GM10266 (cell line): ENCODE results near the gene CCDC148.

Source experiments
- DNase-seq: peaks from one replicate; pipeline ENCODE4 v3.0.0; 2012; ENCODE audit errors: extremely low spot score
- CTCF ChIP-seq: IDR thresholded peaks from 2 replicates; pipeline ENCODE4 v1.5.1; 2012; ENCODE audit warnings: mild to moderate bottlenecking, low read depth; ENCODE audit not compliant: control insufficient read depth, insufficient read depth; ENCODE audit errors: missing control alignments

CCDC148 gene

GRCh38 chr2:158385646-158386045 is 70.9 kb downstream of the CCDC148 start:
- DNase-seq, result no peak
- no peak for TF ChIP-seq CTCF

- no peak for DNase-seq
Measured at GRCh38 chr2:158381978-158382377, 74.6 kb downstream of the CCDC148 start.

GRCh38 chr2:158381205-158381604 is 75.3 kb downstream of the CCDC148 start:
- TF ChIP-seq CTCF, result no peak
- no peak for DNase-seq

More at GRCh38 chr2:158381978-158382377, 74.6 kb downstream of the CCDC148 start:
- TF ChIP-seq CTCF, result no peak

- DNase-seq, result no peak
- no peak for TF ChIP-seq CTCF
Measured at GRCh38 chr2:158380746-158381145, 75.8 kb downstream of the CCDC148 start.

- no peak for TF ChIP-seq CTCF
- DNase-seq, result no peak
Measured at GRCh38 chr2:158378926-158379325, 77.6 kb downstream of the CCDC148 start.

GRCh38 chr2:158366342-158366741 is 90.2 kb downstream of the CCDC148 start:
- no peak for TF ChIP-seq CTCF

GRCh38 chr2:158359846-158360245 is 96.7 kb downstream of the CCDC148 start:
- no peak for DNase-seq
- no peak for TF ChIP-seq CTCF

More at GRCh38 chr2:158366342-158366741, 90.2 kb downstream of the CCDC148 start:
- no peak for DNase-seq

- DNase-seq, result no peak
- no peak for TF ChIP-seq CTCF
Measured at GRCh38 chr2:158357699-158358098, 98.9 kb downstream of the CCDC148 start.
